Cortex of kidney (tissue), 1 donor: ENCODE results near the gene ZNF281.
"Not testable (repeated sequence)": the region's sequence is repeated elsewhere in the genome, so short reads cannot be mapped to it uniquely, and the experiment has no call there.

Experiments used
- DNase-seq: peaks from one replicate; lab custom pipeline; 2025; lab: John Stamatoyannopoulos, UW

The ZNF281 gene

DNA sequence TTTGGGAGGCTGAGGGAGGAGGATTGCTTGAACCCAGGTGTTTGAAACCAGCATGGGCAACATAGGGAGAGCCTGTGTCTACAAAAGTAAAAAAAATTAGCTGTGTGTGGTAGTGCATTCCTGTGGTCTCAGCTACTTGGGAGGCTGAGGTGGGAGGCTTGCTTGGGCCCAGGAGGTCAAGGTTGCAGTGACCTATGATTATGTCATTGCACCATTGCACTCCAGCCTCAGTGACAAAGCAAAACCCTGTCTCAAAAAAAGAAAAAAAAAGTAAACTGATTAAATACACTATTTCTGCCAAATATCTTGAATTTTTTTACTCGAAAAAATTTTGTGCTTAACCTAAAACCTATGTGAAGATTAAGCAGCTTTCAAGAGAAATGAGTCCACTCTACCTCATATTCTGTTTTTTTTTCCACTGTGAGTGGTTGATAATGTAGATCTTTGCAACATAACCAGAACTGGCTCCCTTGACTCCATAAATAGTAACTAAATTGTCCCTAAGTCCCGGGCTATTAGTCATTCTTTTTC, 19.4 kb upstream of the ZNF281 start:
- no peak for DNase-seq

DNA sequence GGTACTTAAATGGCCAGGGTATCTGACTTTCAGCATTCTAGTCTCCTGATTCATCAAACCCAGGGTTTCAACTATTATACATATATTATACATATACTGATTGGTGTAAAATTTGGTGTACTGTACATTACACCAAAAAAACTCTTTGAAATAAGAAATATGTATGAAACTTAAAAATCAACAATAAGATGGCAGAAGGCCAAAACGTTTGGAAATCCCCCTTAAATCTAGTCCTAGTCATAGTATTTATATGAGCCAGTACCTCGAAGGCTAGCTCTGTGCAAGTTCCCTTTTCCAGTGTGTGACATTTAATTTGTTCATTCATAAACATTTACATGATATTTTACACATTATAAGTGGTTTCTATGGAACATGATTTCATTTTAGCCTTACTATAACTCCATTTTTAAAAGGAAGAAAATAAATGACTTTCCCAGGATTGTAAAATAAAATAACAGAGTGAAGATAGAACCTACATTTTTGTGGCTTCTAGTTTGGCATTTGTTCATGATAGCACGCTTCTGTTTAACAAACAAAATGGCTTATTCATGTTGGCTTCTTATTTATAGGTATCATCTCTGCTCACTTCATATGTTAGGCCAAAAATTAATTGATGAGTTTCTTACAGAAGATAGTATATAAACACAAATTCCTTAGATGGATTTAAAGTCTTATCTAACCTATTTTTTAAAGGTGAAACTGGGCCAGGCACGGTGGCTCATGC, 18.8 kb upstream of the ZNF281 start:
- DNase-seq = no peak

- DNase-seq = no peak
Observed at GRCh38 chr1:200427744-200428143, 17.9 kb upstream of the ZNF281 start.

DNA sequence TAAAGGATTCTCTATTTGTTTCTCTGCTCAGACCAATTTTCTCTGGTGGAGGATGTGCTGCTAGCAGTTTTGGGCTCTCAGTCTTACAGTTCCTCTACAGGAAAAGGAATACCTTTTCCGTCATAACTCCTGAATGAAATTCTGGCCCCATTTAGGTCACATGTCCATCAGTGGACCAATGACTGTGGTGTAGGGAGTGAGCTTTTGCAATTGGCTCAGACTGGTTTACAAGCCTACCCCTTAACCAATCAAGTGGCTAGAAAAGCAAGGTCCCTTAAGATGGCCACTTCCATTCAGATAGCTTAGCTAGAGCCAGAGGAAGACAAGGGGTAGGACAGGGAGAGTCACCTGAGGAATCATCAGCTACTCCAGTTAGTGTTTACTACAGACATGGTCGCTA, 16.4 kb upstream of the ZNF281 start:
- DNase-seq = no peak

GRCh38 chr1:200423235-200423634, 13.4 kb upstream of the ZNF281 start:
- DNase-seq = no peak

DNA sequence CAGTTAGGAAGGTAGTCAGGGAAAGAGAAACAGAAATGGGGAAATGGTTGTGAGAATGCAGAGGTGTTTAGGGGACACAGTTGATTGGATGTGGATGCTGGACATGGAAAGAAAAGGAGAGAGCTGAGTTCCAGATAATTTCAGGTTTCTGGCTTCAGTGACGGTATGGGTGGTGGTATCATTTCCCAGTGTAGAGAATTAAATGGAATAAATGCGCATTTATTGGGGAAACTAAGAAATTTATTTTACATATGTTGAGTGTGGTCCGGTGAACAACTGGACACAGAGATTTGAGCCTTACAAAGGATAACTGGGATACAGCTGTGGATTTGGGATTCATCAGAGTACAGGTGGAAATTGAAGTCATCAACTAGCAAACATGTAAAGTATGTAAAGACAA, 12.4 kb upstream of the ZNF281 start:
- no peak for DNase-seq

GRCh38 chr1:200415789-200416593, 6.2 kb upstream of the ZNF281 start:
- DNase-seq = no peak

GRCh38 chr1:200415227-200415626, 5.4 kb upstream of the ZNF281 start:
- DNase-seq = no peak

DNA sequence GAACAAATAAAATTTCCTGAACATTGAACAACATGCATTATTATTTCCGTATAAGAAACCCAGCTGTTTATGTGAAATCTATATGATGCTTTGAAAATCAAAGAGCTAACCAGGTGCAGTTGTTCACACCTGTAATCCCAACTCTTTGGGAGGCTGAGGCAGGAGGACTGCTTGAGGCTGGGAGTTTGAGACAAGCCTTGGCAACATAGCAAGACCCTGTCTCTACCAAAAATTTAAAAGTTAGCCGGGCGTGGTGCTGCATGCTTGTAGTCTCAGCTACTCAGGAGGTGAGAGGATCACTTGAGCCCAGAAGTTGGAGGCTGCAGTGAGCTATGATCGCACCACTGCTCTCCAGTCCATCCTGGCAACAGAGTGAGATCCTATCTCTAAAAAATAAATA, 4.8 kb upstream of the ZNF281 start:
- DNase-seq = no peak

DNA sequence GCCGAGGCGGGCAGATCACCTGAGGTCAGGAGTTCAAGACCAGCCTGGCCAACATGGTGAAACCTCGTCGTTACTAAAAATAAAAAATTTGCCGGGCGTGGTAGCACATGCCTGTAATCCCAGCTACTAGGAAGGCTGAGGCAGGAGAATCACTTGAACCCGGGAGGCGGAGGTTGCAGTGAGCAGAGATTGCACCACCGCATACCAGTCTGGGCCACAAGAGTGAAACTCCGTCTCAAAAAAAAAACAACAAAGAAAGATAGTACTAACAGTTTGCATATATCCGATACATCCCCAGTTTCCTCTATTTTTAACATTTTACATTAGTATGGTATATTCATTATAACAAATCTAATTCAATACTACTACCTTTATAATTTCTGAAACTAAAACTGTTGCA, 3.9 kb upstream of the ZNF281 start:
- DNase-seq = not testable (repeated sequence)

GRCh38 chr1:200411406-200412257, 1.8 kb upstream of the ZNF281 start:
- DNase-seq = no peak

DNA sequence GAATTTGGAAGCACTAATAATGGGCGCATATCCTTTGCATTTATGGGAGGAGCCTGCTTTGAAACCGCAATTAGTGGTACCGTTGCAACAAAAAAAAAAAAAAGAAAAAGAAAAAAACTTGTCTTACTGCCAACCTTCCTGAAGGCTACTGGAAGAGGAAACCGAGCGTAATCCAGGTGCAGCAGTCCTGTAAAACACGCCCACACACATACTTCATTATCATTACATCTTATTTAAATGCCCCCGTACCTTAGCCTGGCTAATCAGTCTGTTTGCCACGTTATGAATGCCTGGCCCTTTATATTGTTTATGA, 686 bp upstream of the ZNF281 start:
- DNase-seq = no peak

- DNase-seq = no peak
Observed at GRCh38 chr1:200409203-200409760, 554 bp downstream of the ZNF281 start.

GRCh38 chr1:200406161-200406797, 3.6 kb downstream of the ZNF281 start:
- no peak for DNase-seq

GRCh38 chr1:200405264-200405663, 4.6 kb downstream of the ZNF281 start:
- no peak for DNase-seq

- DNase-seq = no peak
Observed at GRCh38 chr1:200401708-200402107, 8.1 kb downstream of the ZNF281 start.

DNA sequence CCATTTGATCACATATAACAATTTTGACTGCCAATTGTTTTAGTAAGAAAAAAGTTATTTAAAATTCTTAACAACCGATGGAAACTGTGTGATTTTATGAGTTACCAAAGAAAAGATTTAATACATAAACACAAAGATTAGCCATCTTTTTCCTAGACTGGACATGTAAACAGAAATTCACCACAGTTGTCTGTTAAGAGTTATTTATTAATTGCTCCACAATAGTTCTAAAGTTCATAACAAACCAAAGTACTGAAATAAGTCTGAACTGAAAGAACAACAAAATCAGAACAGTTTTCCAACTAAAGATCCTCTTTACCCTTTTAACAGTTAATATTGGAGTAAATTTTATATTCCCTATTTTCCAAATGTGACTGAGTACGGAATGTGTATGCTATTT, 8.6 kb downstream of the ZNF281 start:
- DNase-seq = no peak

GRCh38 chr1:200400556-200400955, 9.3 kb downstream of the ZNF281 start:
- DNase-seq = no peak

DNA sequence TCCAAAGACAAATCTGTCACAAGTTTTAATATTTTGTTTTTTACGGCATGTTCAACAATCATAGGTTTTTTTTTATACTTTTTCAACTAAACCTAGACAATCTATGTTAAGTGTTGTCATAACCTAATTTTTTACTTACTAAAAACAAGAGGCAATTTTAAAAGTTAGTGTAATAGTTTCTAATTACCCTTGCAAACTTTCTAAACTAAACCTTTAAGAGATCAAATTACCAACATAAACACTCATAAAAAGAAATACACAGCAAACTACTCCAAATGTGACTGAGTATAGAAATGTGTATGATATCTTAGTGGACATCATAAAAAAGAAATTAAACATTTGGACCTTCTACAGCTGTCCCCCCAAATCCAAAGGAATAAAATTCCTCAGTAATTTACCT, 10.0 kb downstream of the ZNF281 start:
- DNase-seq = no peak

DNA sequence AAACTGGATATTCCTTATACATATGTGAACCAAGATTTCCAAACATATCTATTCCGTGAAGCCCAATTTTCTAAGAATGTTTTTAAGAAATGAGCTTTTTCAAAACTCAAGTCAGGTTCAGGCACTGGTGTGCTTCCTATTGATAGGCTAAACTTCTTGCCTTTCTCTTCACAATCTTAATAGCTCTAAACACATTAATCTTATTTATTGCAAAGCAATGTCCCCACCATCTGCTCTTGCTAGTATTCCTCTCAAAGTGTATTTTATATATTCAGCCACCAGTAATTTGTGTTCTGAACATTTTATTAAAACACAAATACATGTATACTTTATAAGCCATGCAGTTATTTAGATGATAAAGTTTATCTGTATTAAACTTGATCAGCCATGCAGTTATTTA, 11.5 kb downstream of the ZNF281 start:
- no peak for DNase-seq

DNA sequence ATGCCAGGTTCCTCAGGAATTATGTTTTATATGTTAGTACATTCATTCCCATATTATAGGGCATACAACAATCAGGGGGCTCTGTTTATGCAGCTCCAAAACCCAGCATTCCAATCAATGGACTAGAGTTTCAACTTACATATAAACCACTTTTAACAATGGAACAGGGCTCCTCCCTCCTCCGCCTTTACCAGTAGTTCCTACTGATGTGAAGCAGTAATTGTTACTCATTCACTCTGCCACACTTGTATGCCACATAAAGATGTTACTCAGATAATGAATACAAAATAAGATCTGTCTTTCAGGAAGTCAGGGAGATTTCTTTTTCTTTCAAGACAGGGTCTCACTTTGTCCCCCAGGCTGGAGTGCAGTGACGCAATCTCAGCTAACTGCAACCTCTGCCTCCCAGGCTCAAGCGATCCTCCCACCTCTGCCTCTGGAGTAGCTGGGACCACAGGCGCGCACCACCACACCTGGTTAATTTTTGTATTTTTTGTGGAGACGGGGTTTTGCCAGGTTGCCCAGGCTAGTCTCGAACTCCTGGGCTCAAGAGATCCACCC, 17.1 kb downstream of the ZNF281 start:
- no peak for DNase-seq
